Activated T-helper 1 cell treated with anti-CD3 and anti-CD28 coated beads, Interleukin-12 subunit alpha, Interleukin-12 subunit beta, Interleukin-2, Interleukin-4 antibody, amounts not matched to agents 30 ng/mL and 10 ng/mL and 1 ng/mL, durations not matched to agents 14 hours and 24 hours and 36 hours (primary cell): ENCODE measurements around the gene RIOK2. TPM values are rescaled to one million over a fixed set of nuclear protein-coding genes. Genes with fewer than 3 reads are reported as not detected.
"Not testable (repeated sequence)": the region's sequence is repeated elsewhere in the genome, so short reads cannot be mapped to it uniquely, and the experiment has no call there.

Experiments
- DNase-seq: peaks from one replicate; pipeline ENCODE4 v3.0.0; 2021; ENCODE audit warnings: low spot score
- H3K27ac Mint-ChIP-seq: one replicate; pipeline ENCODE4 v1.8.0; 2021; ENCODE audit warnings: mild to moderate bottlenecking, mixed read lengths
- H3K27me3 Mint-ChIP-seq: one replicate; pipeline ENCODE4 v1.8.0; 2022; ENCODE audit warnings: mild to moderate bottlenecking, moderate library complexity, mixed read lengths; ENCODE audit not compliant: insufficient read depth
- H3K36me3 Mint-ChIP-seq: one replicate; pipeline ENCODE4 v1.8.0; 2021; ENCODE audit warnings: low read depth, mixed read lengths
- H3K4me1 Mint-ChIP-seq: one replicate; pipeline ENCODE4 v1.8.0; 2021; ENCODE audit warnings: low read depth, mixed read lengths
- H3K4me3 Mint-ChIP-seq: one replicate; pipeline ENCODE4 v1.8.0; 2021; ENCODE audit warnings: mild to moderate bottlenecking, moderate library complexity, mixed read lengths
- H3K9me3 Mint-ChIP-seq: one replicate; pipeline ENCODE4 v1.8.0; 2021; ENCODE audit warnings: mixed read lengths
- intact Hi-C: fragments of 100-400 bp; cut with micrococcal nuclease; formaldehyde crosslinking; loops from one replicate; pipeline ENCODE4 v1.15.1; 2024
- total RNA-seq: library from RNA; stranded (reverse); gene quantifications from 2 replicates; pipeline ENCODE4 v1.2.3, GENCODE V29; 2022

RIOK2 gene
- total RNA-seq, 1 donor from 2014 or later, result 47.2 TPM

DNA sequence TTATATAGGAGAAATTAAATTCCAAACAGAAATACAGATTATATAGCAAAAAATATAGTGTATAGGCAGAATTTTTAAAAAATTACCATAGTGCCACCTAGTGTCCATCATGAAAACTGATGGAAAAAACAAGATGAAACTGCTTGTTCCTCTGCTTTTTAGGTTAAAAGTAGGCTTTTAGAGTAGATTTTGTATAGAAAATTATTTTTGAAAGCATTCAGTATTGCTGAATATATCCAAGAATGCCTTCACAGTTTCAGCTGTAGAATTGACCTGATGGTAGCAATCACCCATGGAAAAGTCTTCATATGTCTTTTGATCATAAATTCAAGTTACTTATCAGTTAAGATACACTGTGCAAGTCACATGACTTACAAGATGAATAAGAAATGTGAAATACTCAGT, 19.7 kb downstream of the RIOK2 start:
- DNase-seq, result no peak
- Mint-ChIP-seq H3K9me3 (peaks cover 6% of the 10 kb centered on the region), H3K4me1 (peaks cover 9% of the 10 kb centered on the region), H3K4me3 (no peak overlapping the region), H3K27ac (no peak overlapping the region), H3K36me3 (peaks cover 36% of the 10 kb centered on the region), H3K27me3 (peaks cover under 1% of the 10 kb centered on the region)
- intact Hi-C loops, result loop anchor here (1.0 to 10.0 kb wide), 3 partner anchors 121 to 819 kb away; no protein-coding TSS in a partner anchor

DNA sequence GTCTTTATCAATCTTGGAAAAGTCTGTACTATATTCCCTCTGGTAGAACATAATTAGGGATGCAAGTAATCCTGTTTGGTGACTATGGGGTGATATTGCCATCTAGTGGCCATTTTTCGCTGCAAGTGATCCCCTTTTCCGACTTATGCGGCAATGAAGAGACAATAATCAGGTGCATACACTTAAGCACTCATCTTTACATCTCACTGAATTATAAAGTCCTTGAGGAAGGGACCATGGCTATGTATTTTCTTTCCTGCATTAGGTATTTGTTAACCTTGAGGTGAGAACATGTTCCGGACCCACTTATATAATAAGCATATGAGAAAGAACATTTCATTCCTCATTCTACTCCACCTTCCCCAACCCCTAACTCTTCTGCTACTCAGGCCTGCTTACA, 21.0 kb downstream of the RIOK2 start:
- Mint-ChIP-seq H3K4me1 (no peaks in the 10 kb centered on the region), H3K9me3 (peaks cover 18% of the 10 kb centered on the region), H3K27ac (no peak overlapping the region), H3K27me3 (peaks cover 2% of the 10 kb centered on the region), H3K36me3 (peaks cover 41% of the 10 kb centered on the region), H3K4me3 (no peak overlapping the region)
- intact Hi-C loops, result loop anchor here (1.0 to 10.0 kb wide), 8 partner anchors 21 to 817 kb away; partner anchors contain the start of genes ERAP1, LNPEP and RIOK2
- DNase-seq, result peak; percentile 20

DNA sequence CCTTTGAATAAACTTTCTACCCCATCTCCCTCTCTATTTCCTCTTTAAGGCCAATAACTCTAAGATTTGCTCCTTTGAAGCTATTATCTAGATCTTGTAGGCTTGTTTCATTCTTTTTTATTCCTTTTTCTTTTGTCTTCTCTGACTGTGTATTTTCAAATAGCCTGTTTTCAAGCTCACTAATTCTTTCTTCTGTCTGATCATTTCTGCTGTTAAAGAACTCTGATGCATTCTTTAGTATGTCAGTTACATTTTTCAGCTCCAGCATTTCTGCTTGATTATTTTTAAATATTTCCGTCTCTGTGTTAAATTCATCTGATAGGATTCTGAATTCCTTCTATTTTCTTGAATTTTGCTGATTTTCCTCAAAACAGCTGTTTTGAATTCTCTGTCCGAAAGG, 25.4 kb downstream of the RIOK2 start:
- intact Hi-C loops, result no loop called here
- no peak overlapping the region for H3K27ac Mint-ChIP-seq
- peaks cover 37% of the 10 kb centered on the region for H3K36me3 Mint-ChIP-seq
- DNase-seq, result no peak
- H3K27me3 Mint-ChIP-seq, result peaks cover 22% of the 10 kb centered on the region
- no peaks in the 10 kb centered on the region for H3K4me1 Mint-ChIP-seq
- peaks cover 36% of the 10 kb centered on the region for H3K9me3 Mint-ChIP-seq
- no peak overlapping the region for H3K4me3 Mint-ChIP-seq

DNA sequence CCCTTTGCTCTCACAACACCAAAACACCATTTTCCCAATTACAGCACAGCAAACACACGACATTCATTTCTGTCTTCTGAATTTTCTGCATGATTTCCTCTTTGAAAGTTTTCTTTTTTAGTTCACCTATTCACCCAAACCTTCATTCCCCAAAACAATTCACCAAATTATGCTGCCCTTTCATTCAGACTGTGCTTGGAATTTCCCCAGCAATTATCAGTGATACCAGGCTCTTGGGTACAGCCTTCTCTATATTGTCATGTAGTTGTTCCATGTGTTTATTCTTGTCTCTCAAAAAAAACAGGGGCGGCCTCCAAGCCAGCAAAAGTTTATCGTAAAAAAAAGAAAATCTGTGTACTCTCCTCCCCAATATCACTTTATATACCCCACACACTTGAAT, 31.7 kb downstream of the RIOK2 start:
- no peaks in the 10 kb centered on the region for H3K4me1 Mint-ChIP-seq
- no peak overlapping the region for H3K4me3 Mint-ChIP-seq
- peaks cover 22% of the 10 kb centered on the region for H3K27me3 Mint-ChIP-seq
- intact Hi-C loops, result no loop called here
- peaks cover 11% of the 10 kb centered on the region for H3K9me3 Mint-ChIP-seq
- no peak overlapping the region for H3K27ac Mint-ChIP-seq
- H3K36me3 Mint-ChIP-seq, result peaks cover 4% of the 10 kb centered on the region
- DNase-seq, result no peak

DNA sequence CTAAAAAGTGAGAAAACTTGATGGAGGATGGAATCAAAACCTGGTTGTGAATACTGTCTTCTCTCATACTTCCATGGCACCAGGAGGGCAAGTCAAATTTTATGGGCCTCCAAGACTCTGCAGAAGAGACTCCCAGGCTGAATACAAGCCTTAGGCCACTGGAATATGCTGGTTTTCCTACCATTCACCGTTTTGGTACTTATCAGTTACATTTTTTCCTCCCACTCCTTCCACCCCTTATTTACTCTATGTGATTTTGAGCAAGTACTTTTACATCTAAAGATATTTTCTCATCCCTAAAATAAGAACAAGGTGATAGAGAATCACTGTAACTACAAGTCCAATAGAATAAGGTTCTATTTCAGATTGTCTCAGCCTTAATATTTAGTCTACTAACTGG, 32.6 kb downstream of the RIOK2 start:
- no peaks in the 10 kb centered on the region for H3K36me3 Mint-ChIP-seq

DNA sequence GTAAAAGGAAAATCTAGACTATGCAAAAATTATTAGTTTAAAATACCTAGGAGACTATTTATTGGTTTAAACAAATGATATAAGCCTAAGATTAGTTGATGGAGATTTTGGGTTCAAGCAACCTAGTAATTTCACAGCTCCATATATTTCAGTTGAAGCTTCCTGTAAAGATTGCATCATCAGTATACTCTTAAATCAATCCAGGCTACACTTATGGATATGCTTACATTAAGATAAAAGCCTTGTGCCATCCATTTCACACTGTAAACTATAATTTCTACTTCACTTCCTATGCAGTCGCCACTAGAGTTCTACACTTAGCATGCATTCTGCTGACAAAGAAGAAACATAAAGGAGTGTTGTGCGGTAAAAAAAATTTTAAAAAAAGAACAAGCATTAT, 33.3 kb downstream of the RIOK2 start:
- Mint-ChIP-seq H3K4me3 (no peak overlapping the region), H3K36me3 (no peaks in the 10 kb centered on the region), H3K9me3 (no peaks in the 10 kb centered on the region), H3K27me3 (peaks cover 17% of the 10 kb centered on the region), H3K4me1 (no peaks in the 10 kb centered on the region), H3K27ac (no peak overlapping the region)
- DNase-seq, result no peak
- intact Hi-C loops, result no loop called here

More for the DNA sequence above, 32.6 kb downstream of the RIOK2 start:
- H3K9me3 Mint-ChIP-seq, result peaks cover 3% of the 10 kb centered on the region
- DNase-seq, result no peak
- intact Hi-C loops, result no loop called here
- no peaks in the 10 kb centered on the region for H3K4me1 Mint-ChIP-seq
- no peak overlapping the region for H3K27ac Mint-ChIP-seq
- H3K27me3 Mint-ChIP-seq, result peaks cover 22% of the 10 kb centered on the region
- H3K4me3 Mint-ChIP-seq, result no peak overlapping the region

DNA sequence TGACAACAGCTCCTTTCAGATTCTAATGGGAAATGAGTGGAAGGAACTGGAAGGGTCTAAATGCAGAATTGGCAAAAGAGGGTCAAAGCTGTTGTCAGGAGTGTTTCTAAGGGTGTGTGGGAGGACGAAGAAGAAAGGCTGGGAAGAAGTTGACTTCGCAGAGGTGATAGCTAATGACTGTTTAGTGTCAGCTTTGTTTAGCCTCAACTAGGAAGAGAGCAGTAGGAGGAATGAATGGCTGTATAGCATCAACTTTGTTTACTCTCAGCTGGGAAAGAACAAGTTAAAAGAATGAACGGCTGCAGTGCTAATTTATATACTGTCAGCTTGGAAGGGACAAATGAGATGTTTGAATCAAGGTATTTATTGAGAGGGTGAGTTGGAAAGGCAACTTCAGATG, 34.8 kb downstream of the RIOK2 start:
- Mint-ChIP-seq H3K4me1 (no peaks in the 10 kb centered on the region), H3K9me3 (no peaks in the 10 kb centered on the region), H3K27ac (no peak overlapping the region), H3K36me3 (no peaks in the 10 kb centered on the region), H3K27me3 (peaks cover 6% of the 10 kb centered on the region), H3K4me3 (no peak overlapping the region)
- intact Hi-C loops, result no loop called here
- no peak for DNase-seq

DNA sequence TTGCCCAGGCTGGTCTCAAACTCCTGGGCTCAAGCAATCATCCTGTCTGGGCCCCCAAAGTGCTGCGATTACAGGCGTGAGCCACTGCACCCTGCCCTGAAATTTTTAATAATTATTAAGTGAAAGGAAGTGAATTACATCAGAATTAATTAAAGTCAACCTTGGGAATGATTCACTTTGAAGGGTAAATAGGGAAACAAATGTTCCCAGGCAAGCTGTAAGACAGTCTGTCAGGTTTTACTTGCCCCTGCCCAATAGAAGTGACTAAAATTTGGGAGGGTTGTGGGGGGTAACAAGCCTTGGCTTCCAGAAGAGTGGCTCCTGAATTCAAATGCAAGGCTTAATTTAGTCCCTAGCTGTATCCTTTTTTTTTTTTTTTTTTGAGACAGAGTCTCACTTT, 39.3 kb downstream of the RIOK2 start:
- peaks cover 24% of the 10 kb centered on the region for H3K27me3 Mint-ChIP-seq
- no peak overlapping the region for H3K27ac Mint-ChIP-seq
- H3K4me1 Mint-ChIP-seq, result peaks cover 7% of the 10 kb centered on the region
- H3K4me3 Mint-ChIP-seq, result no peak overlapping the region
- H3K36me3 Mint-ChIP-seq, result no peaks in the 10 kb centered on the region
- H3K9me3 Mint-ChIP-seq, result no peaks in the 10 kb centered on the region
- no peak for DNase-seq
- intact Hi-C loops, result loop anchor here (2.0 to 5.0 kb wide), 4 partner anchors 49 to 391 kb away; partner anchors contain the start of gene LNPEP

DNA sequence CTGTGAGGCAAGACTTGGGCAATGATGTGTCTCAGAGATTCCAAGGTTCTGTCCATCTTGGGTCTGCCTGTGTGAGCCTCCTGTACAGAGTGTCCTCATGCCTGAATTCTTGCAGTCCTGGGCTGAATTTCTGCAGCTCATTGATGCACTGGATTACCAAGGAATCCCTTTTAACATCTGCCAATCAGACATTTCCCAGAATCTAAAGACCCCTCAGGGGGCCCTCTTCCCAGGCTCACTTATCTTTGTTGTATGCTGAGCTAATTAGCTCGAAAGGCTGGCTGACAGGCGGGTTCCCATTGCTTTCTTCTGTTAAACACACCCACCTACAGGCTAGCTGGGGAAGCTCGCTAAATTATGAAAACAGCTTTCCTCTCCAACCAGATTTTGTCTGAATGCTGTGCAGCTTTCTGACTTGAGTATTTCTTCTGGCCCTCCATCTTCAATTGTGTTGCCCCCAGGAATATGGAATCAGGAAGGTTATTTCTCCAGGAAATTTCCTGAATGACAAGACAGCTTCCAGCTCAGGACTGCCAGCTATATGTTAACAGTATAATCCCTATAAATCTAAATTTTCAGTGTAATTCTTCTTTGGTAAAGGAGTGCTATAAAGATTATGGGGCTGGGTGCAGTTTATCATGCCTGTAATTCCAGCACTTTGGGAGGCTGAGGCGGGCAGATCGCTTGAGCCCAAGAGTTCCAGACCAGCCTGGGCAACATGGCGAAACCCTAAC, 40.4 kb downstream of the RIOK2 start, which contains the start of gene LIX1:
TSS of gene LIX1 (minus strand) at position 91 of the 734 bp plus-strand sequence. CDS start at position 56, 35 bp downstream.
- H3K36me3 Mint-ChIP-seq, result no peaks in the 10 kb centered on the region
- H3K4me3 Mint-ChIP-seq, result no peak within 1 kb of the TSS
- intact Hi-C loops, result loop anchor here (1.0 to 5.0 kb wide), 6 partner anchors 48 to 390 kb away; partner anchors contain the start of gene LNPEP
- no peak within 1 kb of the TSS for H3K27ac Mint-ChIP-seq
- DNase-seq, result no peak
- peaks cover 7% of the 10 kb centered on the region for H3K4me1 Mint-ChIP-seq
- peaks cover 28% of the 10 kb centered on the region for H3K27me3 Mint-ChIP-seq
- no peaks in the 10 kb centered on the region for H3K9me3 Mint-ChIP-seq

DNA sequence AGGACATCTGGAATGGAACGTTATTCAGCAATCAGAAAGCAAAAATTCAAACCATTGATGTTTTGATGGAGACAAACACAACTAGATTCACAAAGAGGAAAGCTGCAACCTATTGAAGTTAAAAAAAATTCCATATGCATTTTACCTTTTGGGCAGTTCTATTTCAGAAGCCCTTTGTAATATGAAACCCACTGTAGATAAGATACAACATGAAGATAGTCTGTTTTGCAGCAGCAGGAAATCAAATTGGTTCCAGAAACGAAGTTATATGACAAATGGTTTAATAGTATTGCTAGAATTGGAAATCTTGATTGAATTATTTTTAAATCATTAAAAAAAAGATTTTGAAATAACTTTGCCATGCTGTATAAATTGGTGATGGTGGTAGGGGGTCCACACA, 41.5 kb downstream of the RIOK2 start:
- Mint-ChIP-seq H3K4me3 (no peak overlapping the region), H3K4me1 (peaks cover 7% of the 10 kb centered on the region), H3K27me3 (peaks cover 28% of the 10 kb centered on the region), H3K27ac (no peak overlapping the region), H3K36me3 (no peaks in the 10 kb centered on the region), H3K9me3 (no peaks in the 10 kb centered on the region)
- DNase-seq, result no peak
- intact Hi-C loops, result loop anchor here (5.0 kb wide), 2 partner anchors 119 to 389 kb away; no protein-coding TSS in a partner anchor

DNA sequence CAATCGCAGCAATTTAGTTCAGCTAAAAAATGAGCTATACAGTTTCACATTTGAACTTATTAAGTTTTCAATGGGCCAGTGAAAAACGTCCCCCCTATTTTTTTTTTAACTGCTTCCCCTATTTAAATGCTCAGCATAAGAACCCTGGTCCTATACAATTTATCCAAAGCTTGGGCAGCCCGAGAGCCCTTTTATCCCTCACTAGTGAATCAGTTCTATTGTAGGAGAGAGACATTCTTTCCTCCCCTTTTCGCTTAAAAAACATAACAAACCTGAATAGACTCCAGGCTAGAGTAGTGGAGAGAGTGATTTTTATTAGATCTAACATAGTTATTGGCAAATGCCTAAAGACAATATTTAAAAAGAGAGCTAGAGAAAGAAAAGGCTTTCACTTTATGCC, 42.0 kb downstream of the RIOK2 start:
- H3K4me3 Mint-ChIP-seq, result no peak overlapping the region
- DNase-seq, result no peak
- H3K9me3 Mint-ChIP-seq, result no peaks in the 10 kb centered on the region
- H3K36me3 Mint-ChIP-seq, result no peaks in the 10 kb centered on the region
- H3K27me3 Mint-ChIP-seq, result peaks cover 28% of the 10 kb centered on the region
- H3K4me1 Mint-ChIP-seq, result peaks cover 9% of the 10 kb centered on the region
- intact Hi-C loops, result loop anchor here (5.0 kb wide), 2 partner anchors 119 to 389 kb away; no protein-coding TSS in a partner anchor
- H3K27ac Mint-ChIP-seq, result no peak overlapping the region

DNA sequence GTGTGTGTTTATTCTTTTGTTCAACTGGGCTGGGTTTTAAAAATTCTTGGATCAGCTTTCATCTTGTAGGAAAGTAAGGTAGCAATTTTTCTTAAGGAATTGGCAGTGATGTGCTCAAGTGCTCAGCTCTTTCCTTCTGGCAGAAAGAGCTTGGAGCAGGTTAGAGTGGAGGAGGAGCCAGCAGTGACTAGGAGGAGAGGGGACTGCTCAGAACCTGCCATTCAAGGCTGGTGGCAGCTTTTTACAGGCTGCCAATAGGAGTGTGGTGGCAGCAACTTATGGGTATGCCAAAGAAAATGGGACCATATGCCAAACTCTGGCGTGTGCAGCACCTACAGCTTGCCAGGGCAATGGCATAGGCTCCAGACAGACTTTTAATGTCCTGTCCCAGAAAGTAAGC, 42.8 kb downstream of the RIOK2 start:
- not testable (repeated sequence) for H3K27ac Mint-ChIP-seq, H3K9me3 Mint-ChIP-seq, H3K4me3 Mint-ChIP-seq, H3K36me3 Mint-ChIP-seq, DNase-seq
- intact Hi-C loops, result loop anchor here (5.0 kb wide), 2 partner anchors 118 to 388 kb away; no protein-coding TSS in a partner anchor
- peaks cover 28% of the 10 kb centered on the region for H3K27me3 Mint-ChIP-seq
- H3K4me1 Mint-ChIP-seq, result peaks cover 12% of the 10 kb centered on the region

DNA sequence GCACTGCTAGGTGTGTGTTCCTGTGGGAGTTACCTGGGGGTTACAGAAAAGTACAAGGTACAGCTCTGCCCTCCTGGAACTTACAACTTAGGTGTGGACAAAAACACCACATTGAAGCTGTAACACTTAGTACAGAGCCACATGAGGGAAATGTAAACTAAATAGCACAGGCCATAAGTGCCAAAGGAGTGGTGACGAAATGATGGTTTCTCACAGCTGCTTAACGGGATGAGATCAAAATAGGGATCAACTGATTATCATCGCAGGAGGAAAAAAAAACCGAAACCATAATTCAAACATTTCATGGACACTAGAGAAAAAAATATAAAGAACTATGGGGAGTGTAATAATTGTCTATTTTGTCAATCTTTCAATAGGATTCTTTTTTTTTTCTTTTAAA, 46.6 kb downstream of the RIOK2 start:
- Mint-ChIP-seq H3K4me1 (peaks cover 13% of the 10 kb centered on the region), H3K36me3 (no peaks in the 10 kb centered on the region), H3K27ac (no peak overlapping the region), H3K9me3 (no peaks in the 10 kb centered on the region), H3K27me3 (peaks cover 23% of the 10 kb centered on the region), H3K4me3 (no peak overlapping the region)
- intact Hi-C loops, result no loop called here
- DNase-seq, result no peak
